Calu3 (cell line): ENCODE results near the gene DAB2. TPM values are rescaled to one million over a fixed set of nuclear protein-coding genes. Genes with fewer than 3 reads are reported as not detected.

Experiments
- BruUV-seq: library from RNA; stranded (reverse); fragments of 400-500 nt; replicated peaks from 2 replicates; lab custom pipeline; 2021; lab: Mats Ljungman, UMichigan
- CTCF ChIA-PET: fragments of 300-600 bp; sonication (Branson Sonifier 250); formaldehyde crosslinking; loops from one replicate; lab custom pipeline; 2022; ENCODE audit warnings: antibody characterized with exemption; lab: Charles Lee
- DNase-seq: peaks from one replicate; pipeline ENCODE4 v3.0.0; 2022
- H3K27ac Mint-ChIP-seq: one replicate; pipeline ENCODE4 v1.8.0; 2022; ENCODE audit warnings: mixed read lengths; ENCODE audit not compliant: unreplicated experiment
- H3K27me3 Mint-ChIP-seq: one replicate; pipeline ENCODE4 v1.8.0; 2022; ENCODE audit warnings: mixed read lengths; ENCODE audit not compliant: unreplicated experiment
- H3K36me3 Mint-ChIP-seq: one replicate; pipeline ENCODE4 v1.8.0; 2022; ENCODE audit warnings: mild to moderate bottlenecking, moderate library complexity, mixed read lengths; ENCODE audit not compliant: insufficient read depth, unreplicated experiment
- H3K4me1 Mint-ChIP-seq: one replicate; pipeline ENCODE4 v1.8.0; 2022; ENCODE audit warnings: mild to moderate bottlenecking, low read depth, mixed read lengths; ENCODE audit not compliant: unreplicated experiment
- H3K4me3 Mint-ChIP-seq: one replicate; pipeline ENCODE4 v1.8.0; 2022; ENCODE audit warnings: mild to moderate bottlenecking, low read depth, moderate library complexity, mixed read lengths; ENCODE audit not compliant: unreplicated experiment
- H3K9me3 Mint-ChIP-seq: one replicate; pipeline ENCODE4 v1.8.0; 2022; ENCODE audit warnings: low read depth, mixed read lengths; ENCODE audit not compliant: unreplicated experiment
- intact Hi-C: fragments of 100-400 bp; cut with micrococcal nuclease; formaldehyde crosslinking; loops from one replicate; pipeline ENCODE4 v1.10.0; 2022; ENCODE audit not compliant: unreplicated experiment
- total RNA-seq: library from RNA; stranded (reverse); gene quantifications from 2 replicates; pipeline ENCODE4 v1.2.3, GENCODE V29; 2022
- TF ChIP-seq, protein P1 (sequence below): fragments of 200-600 bp; IDR thresholded peaks from one replicate; pipeline ENCODE4 v1.8.0; 2022; ENCODE audit warnings: antibody characterized with exemption; ENCODE audit not compliant: unreplicated experiment

DAB2 gene
- total RNA-seq, 1 experiment from 2014 or later: 12.4 TPM

DNA sequence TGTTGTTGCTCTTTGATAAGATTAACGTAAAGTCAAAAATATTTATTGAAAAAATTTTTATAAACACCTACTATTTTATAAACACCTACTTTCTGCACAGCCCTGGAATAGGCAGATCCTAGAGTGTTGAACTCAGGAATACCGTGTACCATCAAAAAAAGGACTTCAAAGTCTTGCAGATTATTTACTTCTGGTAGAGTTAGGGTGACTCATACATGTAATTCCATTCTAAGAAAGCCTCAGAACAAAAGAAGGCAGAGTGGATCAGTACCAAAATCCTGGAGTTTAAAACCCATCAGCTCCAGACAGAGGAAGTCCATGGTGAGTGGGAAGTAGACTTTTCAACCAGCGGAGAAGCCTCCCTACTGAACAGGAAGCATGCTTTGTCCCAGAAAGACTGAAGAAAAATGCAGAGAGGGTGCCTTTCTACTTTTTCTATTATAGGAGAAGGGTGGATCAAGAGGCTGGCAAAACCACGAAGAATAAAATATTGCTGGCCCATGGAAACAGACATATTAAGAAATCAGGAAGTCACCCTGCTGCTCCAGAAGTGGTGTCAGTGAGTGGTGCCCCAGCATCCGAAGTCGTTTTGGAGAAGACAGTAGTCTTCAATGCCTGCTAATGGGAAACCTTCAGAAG, 45.1 kb upstream of the DAB2 start:
- Mint-ChIP-seq H3K9me3 (no peaks in the 10 kb centered on the region), H3K27me3 (no peaks in the 10 kb centered on the region), H3K4me3 (no peak overlapping the region), H3K36me3 (no peaks in the 10 kb centered on the region), H3K4me1 (no peaks in the 10 kb centered on the region), H3K27ac (no peak overlapping the region)
- intact Hi-C loops: no loop called here
- DNase-seq: no peak
- BruUV-seq: no TSS peak
- CTCF ChIA-PET: no interaction called here
- TF ChIP-seq, protein P1, sequence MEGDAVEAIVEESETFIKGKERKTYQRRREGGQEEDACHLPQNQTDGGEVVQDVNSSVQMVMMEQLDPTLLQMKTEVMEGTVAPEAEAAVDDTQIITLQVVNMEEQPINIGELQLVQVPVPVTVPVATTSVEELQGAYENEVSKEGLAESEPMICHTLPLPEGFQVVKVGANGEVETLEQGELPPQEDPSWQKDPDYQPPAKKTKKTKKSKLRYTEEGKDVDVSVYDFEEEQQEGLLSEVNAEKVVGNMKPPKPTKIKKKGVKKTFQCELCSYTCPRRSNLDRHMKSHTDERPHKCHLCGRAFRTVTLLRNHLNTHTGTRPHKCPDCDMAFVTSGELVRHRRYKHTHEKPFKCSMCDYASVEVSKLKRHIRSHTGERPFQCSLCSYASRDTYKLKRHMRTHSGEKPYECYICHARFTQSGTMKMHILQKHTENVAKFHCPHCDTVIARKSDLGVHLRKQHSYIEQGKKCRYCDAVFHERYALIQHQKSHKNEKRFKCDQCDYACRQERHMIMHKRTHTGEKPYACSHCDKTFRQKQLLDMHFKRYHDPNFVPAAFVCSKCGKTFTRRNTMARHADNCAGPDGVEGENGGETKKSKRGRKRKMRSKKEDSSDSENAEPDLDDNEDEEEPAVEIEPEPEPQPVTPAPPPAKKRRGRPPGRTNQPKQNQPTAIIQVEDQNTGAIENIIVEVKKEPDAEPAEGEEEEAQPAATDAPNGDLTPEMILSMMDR: no peak

DNA sequence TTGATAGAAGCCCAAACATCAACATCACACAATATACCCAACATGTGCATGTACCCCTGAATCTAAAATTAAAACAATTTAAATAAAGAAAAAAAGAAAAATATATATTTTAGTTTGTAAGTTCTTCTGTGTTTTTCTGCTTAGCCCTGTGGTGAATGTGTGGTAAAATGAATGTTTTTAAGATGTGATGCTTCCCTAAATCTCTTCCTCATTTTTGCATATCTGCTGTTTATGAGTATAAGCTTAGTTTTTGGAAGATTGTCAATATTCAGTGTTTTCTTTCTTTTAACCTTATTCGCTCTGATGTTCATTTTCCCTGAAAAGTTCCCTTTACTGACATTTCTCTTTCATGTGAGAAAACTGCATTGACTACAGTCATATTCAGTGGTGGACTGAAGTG, 44.4 kb upstream of the DAB2 start:
- H3K36me3 Mint-ChIP-seq: no peaks in the 10 kb centered on the region
- no peak overlapping the region for H3K4me3 Mint-ChIP-seq
- no peaks in the 10 kb centered on the region for H3K4me1 Mint-ChIP-seq
- BruUV-seq: no TSS peak
- intact Hi-C loops: no loop called here
- H3K27me3 Mint-ChIP-seq: no peaks in the 10 kb centered on the region
- CTCF ChIA-PET: no interaction called here
- H3K27ac Mint-ChIP-seq: no peak overlapping the region
- no peak for DNase-seq
- TF ChIP-seq, protein P1: no peak
- H3K9me3 Mint-ChIP-seq: no peaks in the 10 kb centered on the region

DNA sequence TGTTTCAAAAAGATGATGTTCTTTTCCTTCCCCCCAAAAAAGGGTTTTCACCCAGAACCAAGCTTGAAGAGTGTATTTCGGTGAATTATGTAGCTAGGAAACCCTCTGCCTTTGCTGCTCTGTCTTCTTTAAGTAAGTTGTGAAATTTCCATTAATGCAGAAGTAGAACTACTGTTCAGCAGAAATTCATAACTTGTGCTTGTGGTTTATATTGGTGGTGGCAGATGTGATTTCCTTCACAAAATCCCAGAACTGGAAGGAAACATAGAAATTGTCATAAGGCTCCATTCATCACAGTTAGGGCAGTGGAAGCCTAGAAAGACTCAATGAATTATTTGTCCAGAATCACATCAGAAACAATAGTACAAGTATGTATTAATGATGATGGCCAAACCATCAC, 42.1 kb upstream of the DAB2 start:
- no peaks in the 10 kb centered on the region for H3K9me3 Mint-ChIP-seq
- CTCF ChIA-PET: interaction anchor here (0.6 to 0.7 kb wide), 2 partner anchors 8 to 9 kb away, joined by 3 to 5 read pairs; no protein-coding TSS in a partner anchor
- no peaks in the 10 kb centered on the region for H3K4me1 Mint-ChIP-seq
- DNase-seq: no peak
- TF ChIP-seq, protein P1: no peak
- no TSS peak for BruUV-seq
- intact Hi-C loops: no loop called here
- H3K27ac Mint-ChIP-seq: no peak overlapping the region
- H3K4me3 Mint-ChIP-seq: no peak overlapping the region
- no peaks in the 10 kb centered on the region for H3K27me3 Mint-ChIP-seq
- H3K36me3 Mint-ChIP-seq: no peaks in the 10 kb centered on the region

DNA sequence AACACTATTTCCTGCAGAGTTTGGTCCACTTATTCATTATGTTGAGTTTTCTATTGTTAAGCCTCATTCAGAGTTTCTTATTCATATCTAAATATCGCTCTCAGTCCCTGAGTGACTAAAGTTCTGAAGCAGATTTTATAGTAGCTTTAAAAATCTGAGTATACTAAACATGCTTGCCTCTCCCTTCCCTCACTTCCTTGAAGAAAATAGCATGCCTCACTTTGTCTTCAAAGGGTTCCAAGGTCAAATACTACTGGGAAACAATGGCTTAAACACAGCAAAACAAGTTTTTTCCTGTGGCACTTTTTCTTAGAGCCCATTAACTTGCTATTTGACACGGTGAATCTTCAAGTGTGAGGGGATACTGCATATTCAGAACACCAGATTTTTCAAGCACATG, 41.1 kb upstream of the DAB2 start:
- no peak for DNase-seq
- TF ChIP-seq, protein P1: no peak
- intact Hi-C loops: no loop called here
- Mint-ChIP-seq H3K4me1 (no peaks in the 10 kb centered on the region), H3K27me3 (no peaks in the 10 kb centered on the region), H3K4me3 (no peak overlapping the region), H3K9me3 (no peaks in the 10 kb centered on the region), H3K27ac (no peak overlapping the region), H3K36me3 (no peaks in the 10 kb centered on the region)
- CTCF ChIA-PET: interaction anchor here (0.9 kb wide), 1 partner anchor 23 kb away, joined by 3 read pairs; no protein-coding TSS in a partner anchor
- BruUV-seq: no TSS peak
